Neural progenitor cell (in vitro differentiated cells): ENCODE results near the gene RTN4R.

Experiments
- CTCF ChIP-seq: fragments of 200-600 bp; sonication (generic); IDR thresholded peaks from 2 replicates; pipeline ENCODE4 v1.5.1; 2017; ENCODE audit warnings: antibody characterized with exemption, mild to moderate bottlenecking
- EZH2 ChIP-seq: fragments of 200-600 bp; sonication (generic); IDR thresholded peaks from 2 replicates; pipeline ENCODE4 v1.6.1; 2017; ENCODE audit warnings: antibody characterized with exemption, mild to moderate bottlenecking, moderate library complexity
- EZH2phosphoT487 ChIP-seq: fragments of 200-600 bp; sonication (generic); IDR thresholded peaks from 2 replicates; pipeline ENCODE4 v1.6.1; 2017; ENCODE audit warnings: antibody characterized with exemption

- TF ChIP-seq CTCF (no peak), EZH2phosphoT487 (no peak), EZH2 (no peak)
Observed at GRCh38 chr22:20282901-20283673, 15.0 kb upstream of the RTN4R start.
